Left hindlimb (tissue), 1 donor: ENCODE measurements around the gene ZNF483.
"Not testable (repeated sequence)": the region's sequence is repeated elsewhere in the genome, so short reads cannot be mapped to it uniquely, and the experiment has no call there.

Experiments
- DNase-seq: peaks from one replicate; pipeline ENCODE4 v3.0.0-alpha.2; 2018

The ZNF483 gene

GRCh38 chr9:111615928-111616327 lies 90.9 kb downstream of the ZNF483 start:
- DNase-seq, result no peak

- DNase-seq, result not testable (repeated sequence)
These were observed 92.4 kb downstream of the ZNF483 start for GRCh38 chr9:111617349-111617748.

GRCh38 chr9:111621895-111622480 lies 97.0 kb downstream of the ZNF483 start:
- DNase-seq, result no peak

- DNase-seq, result no peak
These were observed 97.6 kb downstream of the ZNF483 start for GRCh38 chr9:111622626-111623025.
